Activated gamma-delta T cell treated with Interleukin-2 at 50 U/mL for 16 hours (primary cell): ENCODE results near the gene CEACAM7.
"Not testable (repeated sequence)": the region's sequence is repeated elsewhere in the genome, so short reads cannot be mapped to it uniquely, and the experiment has no call there.

Source experiments
- DNase-seq: peaks from one replicate; pipeline ENCODE4 v3.0.0-alpha.2; 2020

CEACAM7 gene

GRCh38 chr19:41688098-41688497 is at the start of gene CEACAM7:
Gene CEACAM7 (minus strand): TSS chr19:41688270. CDS start chr19:41688165, 105 bp downstream.
- DNase-seq: no peak

DNA sequence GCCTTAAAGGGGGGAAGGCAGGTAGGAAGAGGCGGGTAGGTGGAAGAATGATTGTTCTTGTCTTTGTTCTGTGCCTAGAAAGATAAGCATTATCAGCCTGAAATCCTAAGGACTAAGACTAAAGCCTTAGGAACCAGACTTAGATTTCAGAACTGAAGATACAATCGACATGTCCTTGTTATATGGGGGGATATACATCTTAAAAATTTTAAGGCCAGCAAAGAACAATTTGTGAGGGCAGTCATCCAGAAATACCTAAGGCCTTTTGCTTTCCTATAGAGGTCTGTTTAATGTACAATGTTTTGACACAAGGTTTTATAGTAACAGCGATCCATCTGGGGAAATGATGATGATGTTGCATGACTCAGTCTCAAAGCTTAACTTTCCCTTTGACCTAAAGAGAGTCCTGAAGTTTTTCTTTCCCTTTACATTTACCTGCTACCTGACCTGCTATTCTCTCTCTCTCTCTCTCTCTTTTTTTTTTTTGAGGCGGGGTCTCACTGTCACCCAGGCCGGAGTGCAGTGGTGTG is 47.1 kb upstream of the CEACAM7 start:
- DNase-seq: no peak

GRCh38 chr19:41734585-41734984 is 46.5 kb upstream of the CEACAM7 start:
- no peak for DNase-seq

GRCh38 chr19:41734156-41734555 is 46.1 kb upstream of the CEACAM7 start:
- no peak for DNase-seq

- DNase-seq: no peak
Measured at GRCh38 chr19:41726493-41726892, 38.4 kb upstream of the CEACAM7 start.

- DNase-seq: no peak
Measured at GRCh38 chr19:41720103-41720502, 32.0 kb upstream of the CEACAM7 start.

GRCh38 chr19:41718761-41719160 is 30.7 kb upstream of the CEACAM7 start:
- no peak for DNase-seq

- no peak for DNase-seq
Measured at GRCh38 chr19:41714598-41714997, 26.5 kb upstream of the CEACAM7 start.

DNA sequence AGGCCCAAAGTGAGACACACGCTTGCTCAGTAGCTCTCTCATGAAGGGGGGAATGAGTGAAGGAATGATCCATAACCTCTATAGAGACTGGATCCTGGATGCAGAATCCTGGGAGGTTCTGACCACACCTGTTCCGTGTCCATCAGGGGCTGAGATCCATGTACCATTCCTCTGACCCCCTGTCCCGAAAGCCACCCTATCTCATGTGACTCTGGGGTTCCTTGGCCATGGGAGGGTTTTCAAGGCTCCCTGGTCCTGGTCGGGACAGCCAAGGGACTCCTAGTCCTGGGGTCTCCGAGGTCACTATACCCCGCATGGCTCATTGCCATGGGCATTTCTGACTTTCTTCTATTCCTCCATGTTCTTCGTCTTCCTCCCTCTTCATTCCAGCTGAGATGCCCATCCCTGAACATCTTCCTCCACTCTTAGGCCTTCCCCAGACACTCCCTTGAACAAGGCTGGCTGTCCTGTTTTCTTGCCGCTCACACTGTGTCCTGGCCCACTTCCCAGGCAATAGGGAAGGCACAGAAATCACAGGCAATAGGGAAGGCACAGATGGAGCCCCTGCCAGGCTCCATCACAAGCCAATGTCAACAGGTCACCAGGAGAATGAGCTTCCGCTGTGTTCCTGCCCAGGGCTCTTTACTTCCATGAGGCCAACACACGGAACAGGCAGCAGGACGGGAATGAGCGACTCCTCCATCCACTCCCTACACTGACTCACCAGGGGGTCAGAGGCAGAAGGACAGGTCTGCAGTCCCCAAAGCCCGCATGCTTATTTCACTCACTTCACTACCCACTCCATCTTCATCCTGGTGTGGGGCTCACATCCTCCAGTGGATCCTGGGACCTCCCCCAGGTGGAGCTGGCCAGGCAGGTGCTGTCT is 23.5 kb upstream of the CEACAM7 start:
- no peak for DNase-seq

DNA sequence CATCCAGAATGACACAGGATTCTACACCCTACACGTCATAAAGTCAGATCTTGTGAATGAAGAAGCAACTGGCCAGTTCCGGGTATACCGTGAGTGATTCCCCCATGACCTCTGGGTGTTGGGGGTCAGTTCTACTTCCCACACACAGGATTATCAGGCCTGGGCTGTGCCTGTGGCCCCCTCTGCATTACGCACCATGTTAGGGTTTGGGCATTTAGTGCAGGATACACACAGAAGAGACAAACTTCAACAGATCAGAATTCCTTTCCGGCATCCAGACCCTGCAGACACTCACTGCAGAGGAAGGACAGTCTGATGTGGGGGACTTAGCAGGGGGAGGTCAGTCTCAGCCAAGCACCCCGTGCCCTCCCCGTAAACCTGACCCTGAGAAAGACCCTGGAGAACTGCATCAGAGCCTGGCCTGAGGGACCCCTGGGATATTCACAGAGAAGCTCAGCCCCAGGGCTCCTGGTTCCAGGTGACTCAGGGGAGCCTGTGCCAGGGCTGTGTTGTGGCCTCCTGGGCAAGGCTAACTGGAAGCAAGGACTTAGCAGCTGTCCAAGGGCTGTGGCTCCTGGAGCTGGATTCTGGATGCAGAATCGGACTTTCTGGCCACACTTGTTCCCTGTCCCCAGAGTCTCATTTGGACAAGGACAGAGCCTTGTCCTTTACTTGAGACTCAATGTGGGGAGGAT is 22.0 kb upstream of the CEACAM7 start:
- DNase-seq: no peak

GRCh38 chr19:41709516-41709915 is 21.4 kb upstream of the CEACAM7 start:
- DNase-seq: not testable (repeated sequence)

DNA sequence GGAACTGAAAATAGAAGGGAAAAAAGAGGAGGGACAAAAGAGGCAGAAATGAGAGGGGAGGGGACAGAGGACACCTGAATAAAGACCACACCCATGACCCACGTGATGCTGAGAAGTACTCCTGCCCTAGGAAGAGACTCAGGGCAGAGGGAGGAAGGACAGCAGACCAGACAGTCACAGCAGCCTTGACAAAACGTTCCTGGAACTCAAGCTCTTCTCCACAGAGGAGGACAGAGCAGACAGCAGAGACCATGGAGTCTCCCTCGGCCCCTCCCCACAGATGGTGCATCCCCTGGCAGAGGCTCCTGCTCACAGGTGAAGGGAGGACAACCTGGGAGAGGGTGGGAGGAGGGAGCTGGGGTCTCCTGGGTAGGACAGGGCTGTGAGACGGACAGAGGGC is 20.4 kb upstream of the CEACAM7 start, which contains the start of gene CEACAM5:
Gene CEACAM5, plus strand, starts transcription at position 146 of the 400 bp plus-strand sequence. Its CDS starts 106 bp downstream, at position 252.
- DNase-seq: no peak

DNA sequence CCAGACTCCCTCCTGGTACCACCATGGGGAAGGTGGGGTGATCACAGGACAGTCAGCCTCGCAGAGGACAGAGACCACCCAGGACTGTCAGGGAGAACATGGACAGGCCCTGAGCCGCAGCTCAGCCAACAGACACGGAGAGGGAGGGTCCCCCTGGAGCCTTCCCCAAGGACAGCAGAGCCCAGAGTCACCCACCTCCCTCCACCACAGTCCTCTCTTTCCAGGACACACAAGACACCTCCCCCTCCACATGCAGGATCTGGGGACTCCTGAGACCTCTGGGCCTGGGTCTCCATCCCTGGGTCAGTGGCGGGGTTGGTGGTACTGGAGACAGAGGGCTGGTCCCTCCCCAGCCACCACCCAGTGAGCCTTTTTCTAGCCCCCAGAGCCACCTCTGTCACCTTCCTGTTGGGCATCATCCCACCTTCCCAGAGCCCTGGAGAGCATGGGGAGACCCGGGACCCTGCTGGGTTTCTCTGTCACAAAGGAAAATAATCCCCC is 19.9 kb upstream of the CEACAM7 start:
- DNase-seq: no peak

DNA sequence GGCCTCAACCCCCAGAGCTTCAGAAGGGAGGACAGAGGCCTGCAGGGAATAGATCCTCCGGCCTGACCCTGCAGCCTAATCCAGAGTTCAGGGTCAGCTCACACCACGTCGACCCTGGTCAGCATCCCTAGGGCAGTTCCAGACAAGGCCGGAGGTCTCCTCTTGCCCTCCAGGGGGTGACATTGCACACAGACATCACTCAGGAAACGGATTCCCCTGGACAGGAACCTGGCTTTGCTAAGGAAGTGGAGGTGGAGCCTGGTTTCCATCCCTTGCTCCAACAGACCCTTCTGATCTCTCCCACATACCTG is 19.4 kb upstream of the CEACAM7 start:
- no peak for DNase-seq

- peak; percentile 56 for DNase-seq
Measured at GRCh38 chr19:41706741-41707501, 18.9 kb upstream of the CEACAM7 start.

GRCh38 chr19:41705393-41706174 is 17.5 kb upstream of the CEACAM7 start:
- peak; percentile 19 for DNase-seq

GRCh38 chr19:41703602-41704293 is 15.7 kb upstream of the CEACAM7 start:
- no peak for DNase-seq

DNA sequence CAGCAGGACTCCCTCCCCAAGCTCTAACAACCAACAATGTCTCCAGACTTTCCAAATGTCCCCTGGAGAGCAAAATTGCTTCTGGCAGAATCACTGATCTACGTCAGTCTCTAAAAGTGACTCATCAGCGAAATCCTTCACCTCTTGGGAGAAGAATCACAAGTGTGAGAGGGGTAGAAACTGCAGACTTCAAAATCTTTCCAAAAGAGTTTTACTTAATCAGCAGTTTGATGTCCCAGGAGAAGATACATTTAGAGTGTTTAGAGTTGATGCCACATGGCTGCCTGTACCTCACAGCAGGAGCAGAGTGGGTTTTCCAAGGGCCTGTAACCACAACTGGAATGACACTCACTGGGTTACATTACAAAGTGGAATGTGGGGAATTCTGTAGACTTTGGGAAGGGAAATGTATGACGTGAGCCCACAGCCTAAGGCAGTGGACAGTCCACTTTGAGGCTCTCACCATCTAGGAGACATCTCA is 14.1 kb upstream of the CEACAM7 start:
- no peak for DNase-seq

- DNase-seq: no peak
Measured at GRCh38 chr19:41701401-41702075, 13.5 kb upstream of the CEACAM7 start.

- DNase-seq: no peak
Measured at GRCh38 chr19:41700381-41701195, 12.5 kb upstream of the CEACAM7 start.
